Fibroblast of gingiva (primary cell): Measurements from ENCODE around the gene GPT2.

ENCODE experiments used
- DNase-seq: peaks from one replicate; pipeline ENCODE4 v3.0.0-alpha.2; 2011; ENCODE audit warnings: low read depth

The GPT2 gene

GRCh38 chr16:46968063-46968435, 83.9 kb downstream of the GPT2 start:
- no peak for DNase-seq

- no peak for DNase-seq
Observed at GRCh38 chr16:46970089-46970488, 85.9 kb downstream of the GPT2 start.

GRCh38 chr16:46971271-46971670, 87.1 kb downstream of the GPT2 start:
- no peak for DNase-seq

- DNase-seq = no peak
Observed at GRCh38 chr16:46972429-46973206, 88.5 kb downstream of the GPT2 start.

- DNase-seq = peak; percentile 84
Observed at GRCh38 chr16:46973207-46973995, 89.2 kb downstream of the GPT2 start, which contains the start of gene DNAJA2. TSS of gene DNAJA2 (minus strand) at chr16:46973674. CDS start at chr16:46973572, 102 bp downstream.

- DNase-seq = no peak
Observed at GRCh38 chr16:46973996-46974324, 89.8 kb downstream of the GPT2 start.

- DNase-seq = no peak
Observed at GRCh38 chr16:46974352-46974751, 90.2 kb downstream of the GPT2 start.

- no peak for DNase-seq
Observed at GRCh38 chr16:46975165-46975564, 91.0 kb downstream of the GPT2 start.

GRCh38 chr16:46975908-46976470, 91.8 kb downstream of the GPT2 start:
- no peak for DNase-seq

- DNase-seq = no peak
Observed at GRCh38 chr16:46976550-46976949, 92.4 kb downstream of the GPT2 start.
